Sciatic nerve (tissue), 2 donors: ENCODE data around the gene ALDH3B1. TPM values are rescaled to one million over a fixed set of nuclear protein-coding genes. Genes with fewer than 3 reads are reported as not detected.

Experiments used
- ATAC-seq: fragments of 200-7000 bp; cut with Tn5 transposase; one replicate; pipeline ENCODE4 v1.9.1; 2020; ENCODE audit warnings: mild to moderate bottlenecking, moderate library complexity
- DNase-seq: peaks from one replicate; pipeline ENCODE4 v3.0.0-alpha.2; 2020; ENCODE audit warnings: low spot score
- intact Hi-C: fragments of 100-400 bp; cut with DNase I; formaldehyde crosslinking; loops from one replicate; pipeline ENCODE4 v1.14.2; 2022
- total RNA-seq: library from RNA; stranded (reverse); fragmentation: NEBNext Ultra II Directional; extraction: Animal tissue kit (Norgen Biotek cat#: 25700); gene quantifications from one replicate; pipeline ENCODE4 v1.2.1, GENCODE V29; 2021
- donor health status: DM: no; HTN: no; CAD: no.
- donor health status: DM: no; HTN: no; CAD: no.

Gene ALDH3B1
- total RNA-seq, 1 donor from 2014 or later: 46.7 TPM

DNA sequence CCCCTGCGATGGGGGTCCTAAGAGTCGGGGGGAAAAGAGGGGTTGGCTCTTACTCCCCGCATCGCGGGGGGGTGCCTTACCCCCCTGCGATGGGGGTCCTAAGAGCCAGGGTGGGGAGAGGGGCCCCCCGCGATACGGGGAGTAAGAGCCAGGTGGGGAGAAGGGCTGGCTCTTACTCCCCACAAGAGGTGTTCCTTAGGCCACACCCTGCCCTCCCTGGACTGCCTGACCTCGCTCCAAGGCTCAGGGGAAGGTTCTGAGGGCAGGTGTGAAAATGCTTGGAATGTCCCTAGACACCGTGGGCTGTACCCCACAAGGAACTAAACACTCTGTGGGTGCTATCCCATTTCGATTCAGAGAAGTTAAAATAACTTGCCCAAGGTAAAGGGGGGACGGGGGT, 14.1 kb upstream of the ALDH3B1 start:
- DNase-seq (no peak), ATAC-seq (no peak)
- intact Hi-C loops: no loop called here

DNA sequence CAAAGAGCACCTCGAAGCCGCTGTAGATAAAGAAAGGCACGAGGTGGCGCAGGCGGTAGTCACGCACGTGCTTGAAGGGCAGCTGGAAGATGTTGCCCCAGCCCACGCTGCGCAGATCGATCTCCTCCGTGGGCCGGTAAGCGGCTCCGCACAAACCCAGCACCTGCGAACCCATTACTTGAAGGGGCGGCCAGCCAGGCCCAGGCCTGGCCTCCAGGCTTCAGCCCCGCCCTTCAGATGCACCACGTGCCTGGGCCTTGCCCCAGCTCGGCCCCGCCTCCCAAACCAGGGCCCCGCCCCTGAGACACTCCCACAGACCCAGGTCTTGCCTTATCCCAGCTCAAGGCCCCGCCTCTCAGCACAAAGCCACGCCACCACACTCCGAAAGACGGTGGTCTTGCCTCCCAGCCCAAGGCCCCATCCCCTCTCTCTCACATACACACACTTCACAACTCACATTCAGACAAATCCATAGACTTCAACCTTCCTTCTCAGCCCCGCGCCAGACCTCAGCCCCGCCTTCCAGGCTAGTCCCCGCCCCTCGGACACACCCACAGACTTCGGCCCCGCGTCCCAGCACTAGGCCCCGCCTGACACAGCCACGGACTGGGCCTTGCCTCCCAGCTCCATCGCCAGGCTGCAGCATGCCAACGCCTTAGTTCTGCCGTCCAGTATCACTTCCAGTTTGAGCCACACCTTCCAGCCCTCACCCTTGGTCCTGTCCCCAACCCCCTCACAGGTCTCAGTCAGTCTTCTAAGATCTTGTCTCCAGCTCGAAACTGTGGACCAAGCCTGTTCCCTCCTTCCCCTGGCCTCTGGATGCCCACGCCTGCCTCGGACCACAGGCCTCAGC, 13.3 kb upstream of the ALDH3B1 start:
- intact Hi-C loops: no loop called here
- ATAC-seq (peak; percentile 97), DNase-seq (peak; percentile 93)

DNA sequence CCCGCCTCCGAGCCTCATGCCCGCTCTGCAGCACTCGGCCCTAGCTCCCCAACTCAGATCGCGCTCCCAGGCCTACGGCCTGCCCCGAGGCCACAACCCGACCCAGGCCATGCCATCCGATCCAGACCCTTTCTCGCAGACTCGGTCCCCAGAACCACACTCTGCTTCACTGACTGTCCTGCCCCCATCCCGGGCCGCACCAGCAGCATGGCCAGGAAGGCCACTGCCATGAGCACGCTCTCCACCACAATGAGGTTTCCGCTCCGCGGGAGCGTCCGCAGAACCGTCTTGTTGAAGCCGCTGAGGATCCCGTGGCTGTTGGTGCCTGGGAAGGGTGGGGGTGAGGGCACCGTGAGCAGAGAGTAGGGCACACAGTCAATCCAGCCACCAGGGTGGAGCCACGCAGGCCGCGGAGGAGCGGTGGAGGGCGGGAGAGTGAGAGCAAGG, 12.6 kb upstream of the ALDH3B1 start:
- peak; percentile 2 for ATAC-seq
- no peak for DNase-seq
- intact Hi-C loops: no loop called here

DNA sequence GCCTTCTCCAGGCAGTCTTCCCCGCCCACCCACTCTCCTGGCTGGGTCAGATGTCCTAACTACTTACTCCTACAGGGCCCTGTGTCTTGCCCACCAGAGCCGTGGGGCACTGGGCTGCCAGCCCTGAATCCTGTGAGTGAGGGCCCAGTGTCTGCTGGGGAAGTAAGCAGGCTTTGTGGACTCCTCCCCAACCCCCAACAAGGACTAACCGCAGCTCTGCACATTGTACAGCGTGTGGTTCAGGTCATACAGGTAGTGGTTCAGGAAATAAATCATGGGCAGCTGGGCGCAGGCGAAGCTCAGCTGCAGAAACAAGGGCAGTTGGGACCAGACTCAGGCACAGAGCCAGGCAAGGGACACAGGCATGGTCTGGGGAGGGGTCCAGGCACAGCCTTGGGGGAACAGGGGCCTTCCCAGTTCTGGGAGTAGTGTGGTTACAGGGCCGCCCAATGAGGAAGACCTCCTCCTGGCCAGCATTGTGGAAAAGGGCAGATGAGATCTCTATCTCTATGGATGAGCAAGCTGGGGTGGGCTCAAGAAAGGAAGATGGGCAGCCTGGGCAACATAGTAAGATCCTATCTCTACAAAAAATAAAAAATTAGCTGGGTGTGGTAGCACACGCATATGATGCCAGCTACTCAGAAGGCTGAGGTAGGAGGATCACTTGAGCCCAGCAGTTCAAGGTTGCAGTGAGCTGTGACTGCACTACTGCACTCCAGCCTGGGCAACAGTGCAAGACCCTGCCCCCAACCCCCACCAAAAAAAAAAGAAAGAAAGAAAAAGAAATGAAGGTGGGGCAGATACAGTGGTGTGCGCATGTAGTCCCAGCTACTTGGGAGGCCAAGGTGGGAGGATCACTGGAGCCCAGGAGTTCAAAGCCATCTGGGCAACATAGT, 11.7 kb upstream of the ALDH3B1 start:
- ATAC-seq (no peak), DNase-seq (no peak)
- intact Hi-C loops: no loop called here

GRCh38 chr11:67999201-67999629, 10.9 kb upstream of the ALDH3B1 start:
- DNase-seq (no peak), ATAC-seq (no peak)
- intact Hi-C loops: no loop called here

GRCh38 chr11:67999704-68000103, 10.4 kb upstream of the ALDH3B1 start:
- ATAC-seq (no peak), DNase-seq (no peak)
- intact Hi-C loops: no loop called here

GRCh38 chr11:68002575-68002937, 7.6 kb upstream of the ALDH3B1 start:
- DNase-seq: no peak
- intact Hi-C loops: no loop called here
- ATAC-seq: peak; percentile 14

DNA sequence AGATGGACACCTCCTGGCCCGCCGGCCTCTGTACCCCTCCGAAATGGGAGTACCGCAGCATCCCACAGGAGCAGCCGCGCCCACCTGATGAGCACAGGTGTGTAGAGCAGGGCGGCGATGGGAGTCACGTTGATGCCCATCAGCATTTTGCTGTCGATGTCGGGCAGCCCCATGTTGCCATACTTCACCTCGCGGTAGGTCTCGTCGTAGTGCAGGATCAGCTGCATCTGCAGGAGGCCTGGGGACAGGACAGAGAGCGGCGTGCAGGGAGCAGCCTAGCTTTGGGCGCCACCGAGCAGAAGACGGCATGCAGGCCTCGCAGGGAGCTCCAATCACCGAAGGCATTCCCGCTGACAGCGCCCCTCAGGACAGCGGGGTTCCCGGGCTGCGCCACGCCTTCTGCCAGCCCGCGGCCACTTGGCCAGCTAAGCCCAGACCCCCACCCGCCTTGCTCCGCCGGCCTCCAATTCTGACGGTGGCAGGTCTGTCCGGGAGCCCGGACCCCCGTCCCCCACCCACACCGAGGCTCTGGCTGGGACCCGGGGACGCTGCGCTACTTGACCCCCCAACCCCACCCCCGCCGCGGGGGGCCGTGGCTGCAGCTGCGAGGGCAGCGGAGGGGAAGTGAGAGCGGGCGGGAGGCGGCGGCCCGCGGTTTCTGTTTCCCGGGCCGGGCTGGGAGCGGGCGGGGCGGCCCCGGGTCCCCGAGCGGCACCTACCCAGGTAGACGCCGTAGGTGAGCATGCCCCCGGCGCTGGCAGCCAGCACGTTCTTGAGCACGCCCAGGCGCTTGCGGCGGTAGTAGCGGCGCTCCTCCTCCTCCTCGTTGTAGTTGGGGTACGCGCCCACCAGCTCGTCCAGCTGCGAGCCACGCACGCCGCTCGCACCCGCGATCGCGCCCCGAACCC, 6.9 kb upstream of the ALDH3B1 start:
- peak; percentile 41 for ATAC-seq
- intact Hi-C loops: no loop called here

GRCh38 chr11:68003846-68004550, 6.1 kb upstream of the ALDH3B1 start, which contains the start of gene UNC93B1:
Gene UNC93B1 (minus strand): TSS chr11:68004097. CDS start chr11:68004043, 54 bp downstream.
- peak; percentile 92 for ATAC-seq
- intact Hi-C loops: no loop called here
- DNase-seq: peak; percentile 94

More for the DNA sequence above, 6.9 kb upstream of the ALDH3B1 start:
- peak; percentile 75 for DNase-seq

DNA sequence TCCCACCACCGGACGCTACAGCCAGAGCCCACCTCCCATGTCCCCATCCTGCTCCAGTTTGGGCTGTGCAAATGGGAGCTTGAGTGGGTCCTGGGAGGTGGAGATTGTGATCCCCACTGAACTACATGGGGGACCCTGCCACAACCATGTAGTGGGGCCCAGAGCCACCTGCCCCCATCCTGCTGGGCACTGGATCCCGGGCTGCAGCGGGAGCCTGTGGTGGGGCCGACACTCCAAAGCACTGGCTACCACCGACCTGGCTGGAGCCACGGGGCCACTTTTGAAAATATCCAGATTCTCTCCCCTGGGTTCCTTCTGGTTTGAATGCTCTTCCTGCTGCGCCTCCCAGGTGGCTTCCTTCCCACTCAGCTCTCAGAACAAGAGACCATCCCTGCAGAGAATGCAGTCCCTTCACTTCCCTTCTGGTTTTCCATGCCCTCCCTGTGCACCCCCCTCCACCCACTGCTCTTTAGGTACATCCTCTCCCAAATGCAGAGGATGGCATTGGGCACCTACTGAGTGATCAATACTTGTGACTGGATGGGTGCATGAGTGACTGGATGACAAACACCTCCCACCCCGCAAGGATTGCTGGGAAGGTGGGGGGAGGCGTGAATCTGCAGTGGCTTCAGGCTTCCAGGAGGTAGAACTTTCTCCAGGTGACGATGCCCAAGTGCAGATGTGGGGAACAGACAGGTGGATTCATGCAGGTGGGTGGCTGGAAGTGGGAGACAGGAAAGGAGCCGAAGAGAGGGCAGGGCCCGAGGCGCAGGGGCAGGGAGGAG, 5.4 kb upstream of the ALDH3B1 start:
- ATAC-seq: no peak
- intact Hi-C loops: no loop called here
- DNase-seq: no peak

DNA sequence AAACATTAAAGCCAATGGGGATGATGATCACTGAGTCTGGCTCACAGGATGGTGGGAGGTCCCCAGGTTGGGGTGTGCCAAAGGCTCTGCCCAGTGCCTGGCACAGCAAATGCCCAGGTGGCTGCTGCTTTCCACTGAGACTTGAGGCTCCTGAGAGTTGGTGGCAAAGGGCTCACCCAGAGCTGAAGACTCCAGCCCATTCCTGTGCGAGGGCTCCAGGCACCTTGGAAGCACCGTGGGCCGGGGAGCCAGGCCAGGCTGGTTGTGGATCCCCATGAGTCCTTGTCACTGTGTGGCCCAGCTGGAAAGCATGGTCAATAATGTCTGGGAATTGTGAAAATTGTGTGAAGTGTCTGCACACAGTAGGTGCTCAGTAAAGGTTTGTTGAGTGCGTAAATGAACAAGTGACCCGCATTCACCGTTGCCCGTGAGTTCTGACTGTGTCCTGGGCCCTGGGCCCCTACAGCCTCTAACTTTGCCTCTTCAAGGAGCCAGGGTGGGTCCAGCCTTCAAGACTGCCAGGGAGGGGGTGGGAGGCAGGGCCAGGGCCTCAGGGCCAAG, 3.4 kb upstream of the ALDH3B1 start:
- no peak for ATAC-seq
- intact Hi-C loops: no loop called here
- no peak for DNase-seq

DNA sequence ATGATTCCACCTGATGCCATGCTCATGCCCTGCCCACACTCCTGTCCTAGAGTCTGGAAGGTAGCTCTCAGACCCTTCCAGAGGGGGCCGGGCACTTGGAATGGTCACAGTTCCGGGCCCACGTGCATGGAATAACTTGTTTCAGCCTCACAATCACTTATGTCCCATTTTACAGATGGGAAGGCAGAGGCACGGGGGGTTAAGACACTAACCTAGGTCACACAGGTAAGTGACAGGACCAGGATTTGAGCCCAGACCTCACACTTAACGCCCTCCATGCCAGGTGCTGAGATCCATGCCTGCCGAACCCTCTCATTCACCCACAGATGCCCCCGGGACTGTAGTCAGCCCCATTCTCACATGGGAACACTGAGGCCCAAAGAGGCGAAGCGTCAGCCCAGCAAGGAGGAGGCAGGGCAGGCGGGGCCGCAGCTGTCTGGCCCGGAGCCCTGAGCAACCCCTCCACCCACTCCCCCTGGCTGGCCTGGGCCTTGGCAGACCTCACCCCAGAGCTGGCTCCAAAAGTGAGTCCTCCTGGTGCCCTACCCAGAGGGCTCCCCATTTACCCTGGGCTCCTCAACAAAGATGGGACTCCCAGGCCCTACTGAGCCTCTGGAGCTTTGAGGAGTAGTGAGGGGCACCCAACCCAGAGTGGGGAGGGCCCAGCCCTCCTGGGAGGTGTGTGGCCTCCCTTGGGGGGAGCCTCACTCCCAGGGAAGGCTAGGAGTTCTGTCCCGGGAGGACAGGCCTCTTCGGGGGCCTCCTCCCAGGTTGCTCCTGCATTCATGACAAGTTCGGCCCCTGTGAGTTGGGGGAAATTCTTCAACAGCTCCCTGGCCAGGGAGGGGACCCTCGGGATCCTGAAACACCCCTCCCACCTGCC, 2.4 kb upstream of the ALDH3B1 start:
- DNase-seq (peak; percentile 58), ATAC-seq (no peak)
- intact Hi-C loops: no loop called here

GRCh38 chr11:68008381-68009337, 1.5 kb upstream of the ALDH3B1 start:
- ATAC-seq (no peak), DNase-seq (peak; percentile 70)
- intact Hi-C loops: no loop called here

- DNase-seq: peak; percentile 60
- peak; percentile 0 for ATAC-seq
- intact Hi-C loops: no loop called here
Measured at GRCh38 chr11:68009391-68010089, 587 bp upstream of the ALDH3B1 start.
